ENCODE measurements around the gene TMEM190.

DNA sequence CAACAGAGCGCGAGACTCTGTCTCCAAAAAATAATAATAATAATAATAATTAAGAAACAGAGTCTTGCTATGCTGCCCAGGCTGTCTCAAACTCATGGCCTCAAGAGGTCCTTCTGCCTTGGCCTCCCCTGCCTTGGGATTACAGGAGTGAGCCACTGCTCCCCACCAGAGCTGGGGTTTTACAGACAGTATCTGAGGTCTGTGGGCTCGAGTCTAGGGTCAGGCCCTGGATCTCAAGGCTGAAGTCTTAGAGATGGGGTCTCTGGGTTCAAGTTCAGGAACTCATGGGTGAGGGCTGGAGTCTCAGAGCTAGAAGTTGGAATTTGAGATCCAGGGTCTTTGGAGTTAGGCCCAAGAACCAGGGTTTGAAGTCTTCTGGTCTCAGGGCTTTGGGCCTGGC lies 9.8 kb upstream of the TMEM190 start:
- no peak for TF ChIP-seq ZFX (IDR thresholded peaks at IDR 0.05)
- TF ChIP-seq, protein P1, sequence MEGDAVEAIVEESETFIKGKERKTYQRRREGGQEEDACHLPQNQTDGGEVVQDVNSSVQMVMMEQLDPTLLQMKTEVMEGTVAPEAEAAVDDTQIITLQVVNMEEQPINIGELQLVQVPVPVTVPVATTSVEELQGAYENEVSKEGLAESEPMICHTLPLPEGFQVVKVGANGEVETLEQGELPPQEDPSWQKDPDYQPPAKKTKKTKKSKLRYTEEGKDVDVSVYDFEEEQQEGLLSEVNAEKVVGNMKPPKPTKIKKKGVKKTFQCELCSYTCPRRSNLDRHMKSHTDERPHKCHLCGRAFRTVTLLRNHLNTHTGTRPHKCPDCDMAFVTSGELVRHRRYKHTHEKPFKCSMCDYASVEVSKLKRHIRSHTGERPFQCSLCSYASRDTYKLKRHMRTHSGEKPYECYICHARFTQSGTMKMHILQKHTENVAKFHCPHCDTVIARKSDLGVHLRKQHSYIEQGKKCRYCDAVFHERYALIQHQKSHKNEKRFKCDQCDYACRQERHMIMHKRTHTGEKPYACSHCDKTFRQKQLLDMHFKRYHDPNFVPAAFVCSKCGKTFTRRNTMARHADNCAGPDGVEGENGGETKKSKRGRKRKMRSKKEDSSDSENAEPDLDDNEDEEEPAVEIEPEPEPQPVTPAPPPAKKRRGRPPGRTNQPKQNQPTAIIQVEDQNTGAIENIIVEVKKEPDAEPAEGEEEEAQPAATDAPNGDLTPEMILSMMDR (conservative IDR thresholded peaks at IDR 0.05) = no peak

Data from C4-2B (cell line).